C4-2B (cell line): Measurements from ENCODE around the gene COG5.

ENCODE experiments used
- ZFX ChIP-seq: fragments of 450-650 bp; IDR thresholded peaks from 2 replicates; pipeline ENCODE4 v1.6.1; 2017
- TF ChIP-seq, protein P1 (sequence below): fragments of 450-650 bp; conservative IDR thresholded peaks from 2 replicates; pipeline ENCODE4 v1.5.1; 2017; ENCODE audit warnings: mild to moderate bottlenecking

DNA sequence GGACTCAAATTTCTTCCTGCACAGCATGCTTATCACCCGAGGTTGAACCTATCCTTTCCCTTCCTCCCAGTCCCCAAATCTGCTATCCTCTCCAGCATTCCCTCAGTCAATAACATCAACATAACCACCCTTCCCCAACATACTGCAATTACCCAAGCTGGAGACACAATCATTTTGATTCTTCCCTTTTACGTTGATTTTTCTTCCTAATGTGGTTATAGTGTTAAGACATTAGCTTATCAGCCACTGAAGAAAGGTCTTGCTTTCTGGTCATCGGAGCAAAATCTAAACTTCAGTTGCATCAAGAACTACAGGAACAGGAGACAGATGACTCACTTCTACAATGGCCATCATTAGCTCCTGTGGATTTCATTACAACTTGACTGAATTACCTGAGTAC, 398.4 kb downstream of the COG5 start:
- TF ChIP-seq, protein P1, sequence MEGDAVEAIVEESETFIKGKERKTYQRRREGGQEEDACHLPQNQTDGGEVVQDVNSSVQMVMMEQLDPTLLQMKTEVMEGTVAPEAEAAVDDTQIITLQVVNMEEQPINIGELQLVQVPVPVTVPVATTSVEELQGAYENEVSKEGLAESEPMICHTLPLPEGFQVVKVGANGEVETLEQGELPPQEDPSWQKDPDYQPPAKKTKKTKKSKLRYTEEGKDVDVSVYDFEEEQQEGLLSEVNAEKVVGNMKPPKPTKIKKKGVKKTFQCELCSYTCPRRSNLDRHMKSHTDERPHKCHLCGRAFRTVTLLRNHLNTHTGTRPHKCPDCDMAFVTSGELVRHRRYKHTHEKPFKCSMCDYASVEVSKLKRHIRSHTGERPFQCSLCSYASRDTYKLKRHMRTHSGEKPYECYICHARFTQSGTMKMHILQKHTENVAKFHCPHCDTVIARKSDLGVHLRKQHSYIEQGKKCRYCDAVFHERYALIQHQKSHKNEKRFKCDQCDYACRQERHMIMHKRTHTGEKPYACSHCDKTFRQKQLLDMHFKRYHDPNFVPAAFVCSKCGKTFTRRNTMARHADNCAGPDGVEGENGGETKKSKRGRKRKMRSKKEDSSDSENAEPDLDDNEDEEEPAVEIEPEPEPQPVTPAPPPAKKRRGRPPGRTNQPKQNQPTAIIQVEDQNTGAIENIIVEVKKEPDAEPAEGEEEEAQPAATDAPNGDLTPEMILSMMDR: no peak
- TF ChIP-seq ZFX: no peak
